Activated naive CD8-positive, alpha-beta T cell treated with anti-CD3 and anti-CD28 coated beads for 36 hours (primary cell): Measurements from ENCODE around the gene SAE1. TPM values are rescaled to one million over a fixed set of nuclear protein-coding genes. Genes with fewer than 3 reads are reported as not detected.
"Not testable (repeated sequence)": the region's sequence is repeated elsewhere in the genome, so short reads cannot be mapped to it uniquely, and the experiment has no call there.

Experiments
- DNase-seq: peaks from one replicate; pipeline ENCODE4 v3.0.0; 2021
- H3K27ac Mint-ChIP-seq: one replicate; pipeline ENCODE4 v1.8.0; 2022; ENCODE audit warnings: mild to moderate bottlenecking, moderate library complexity, mixed read lengths
- H3K27me3 Mint-ChIP-seq: one replicate; pipeline ENCODE4 v1.8.0; 2022; ENCODE audit warnings: mild to moderate bottlenecking, mixed read lengths
- H3K36me3 Mint-ChIP-seq: one replicate; pipeline ENCODE4 v1.8.0; 2021; ENCODE audit warnings: mild to moderate bottlenecking, mixed read lengths
- H3K4me1 Mint-ChIP-seq: one replicate; pipeline ENCODE4 v1.8.0; 2021; ENCODE audit warnings: mixed read lengths
- H3K4me3 Mint-ChIP-seq: one replicate; pipeline ENCODE4 v1.8.0; 2022; ENCODE audit warnings: mild to moderate bottlenecking, moderate library complexity, mixed read lengths
- H3K9me3 Mint-ChIP-seq: one replicate; pipeline ENCODE4 v1.8.0; 2022; ENCODE audit warnings: mixed read lengths
- total RNA-seq, 2 experiments: library from RNA; stranded (reverse); gene quantifications; one replicate each; pipeline ENCODE4 v1.2.3, GENCODE V29; 2021

The SAE1 gene
- total RNA-seq, 2 experiments from 2014 or later, result 141 to 149 TPM

GRCh38 chr19:47239610-47240296, 109.1 kb downstream of the SAE1 start:
- H3K27ac Mint-ChIP-seq, result no peak overlapping the region
- peak; percentile 69 for DNase-seq
- H3K36me3 Mint-ChIP-seq, result peaks cover 6% of the 10 kb centered on the region
- no peak overlapping the region for H3K4me3 Mint-ChIP-seq
- peaks cover 3% of the 10 kb centered on the region for H3K27me3 Mint-ChIP-seq
- H3K4me1 Mint-ChIP-seq, result peaks cover 20% of the 10 kb centered on the region
- H3K9me3 Mint-ChIP-seq, result no peaks in the 10 kb centered on the region

- peaks cover 6% of the 10 kb centered on the region for H3K36me3 Mint-ChIP-seq
- H3K27ac Mint-ChIP-seq, result no peak overlapping the region
- H3K4me3 Mint-ChIP-seq, result no peak overlapping the region
- peaks cover 3% of the 10 kb centered on the region for H3K27me3 Mint-ChIP-seq
- H3K4me1 Mint-ChIP-seq, result peaks cover 22% of the 10 kb centered on the region
- DNase-seq, result no peak
- no peaks in the 10 kb centered on the region for H3K9me3 Mint-ChIP-seq
These were observed 109.9 kb downstream of the SAE1 start for GRCh38 chr19:47240556-47240955.

GRCh38 chr19:47240996-47241918, 110.6 kb downstream of the SAE1 start:
- Mint-ChIP-seq H3K36me3 (peaks cover 6% of the 10 kb centered on the region), H3K9me3 (no peaks in the 10 kb centered on the region), H3K27me3 (no peaks in the 10 kb centered on the region), H3K4me3 (no peak overlapping the region), H3K4me1 (peaks cover 22% of the 10 kb centered on the region), H3K27ac (no peak overlapping the region)
- peak; percentile 82 for DNase-seq

GRCh38 chr19:47241919-47242577, 111.4 kb downstream of the SAE1 start:
- Mint-ChIP-seq H3K9me3 (no peaks in the 10 kb centered on the region), H3K4me3 (no peak overlapping the region), H3K27ac (no peak overlapping the region), H3K27me3 (no peaks in the 10 kb centered on the region), H3K4me1 (peaks cover 22% of the 10 kb centered on the region), H3K36me3 (peaks cover 6% of the 10 kb centered on the region)
- DNase-seq, result no peak

- peaks cover 25% of the 10 kb centered on the region for H3K4me1 Mint-ChIP-seq
- DNase-seq, result no peak
- H3K36me3 Mint-ChIP-seq, result peaks cover 6% of the 10 kb centered on the region
- H3K27me3 Mint-ChIP-seq, result no peaks in the 10 kb centered on the region
- no peaks in the 10 kb centered on the region for H3K9me3 Mint-ChIP-seq
- H3K4me3 Mint-ChIP-seq, result peak overlapping the region; percentile 93
- peak overlapping the region; percentile 99 for H3K27ac Mint-ChIP-seq
These were observed 112.7 kb downstream of the SAE1 start for GRCh38 chr19:47243364-47243775.

GRCh38 chr19:47243776-47244547, 113.3 kb downstream of the SAE1 start:
- Mint-ChIP-seq H3K36me3 (peaks cover 6% of the 10 kb centered on the region), H3K27ac (peak overlapping the region; percentile 99), H3K9me3 (no peaks in the 10 kb centered on the region), H3K4me1 (peaks cover 25% of the 10 kb centered on the region), H3K27me3 (no peaks in the 10 kb centered on the region), H3K4me3 (peak overlapping the region; percentile 93)
- DNase-seq, result peak; percentile 98

- no peak overlapping the region for H3K4me3 Mint-ChIP-seq
- peak overlapping the region; percentile 57 for H3K27ac Mint-ChIP-seq
- peak; percentile 79 for DNase-seq
- peaks cover 20% of the 10 kb centered on the region for H3K4me1 Mint-ChIP-seq
- H3K36me3 Mint-ChIP-seq, result peaks cover 6% of the 10 kb centered on the region
- no peaks in the 10 kb centered on the region for H3K9me3 Mint-ChIP-seq
- no peaks in the 10 kb centered on the region for H3K27me3 Mint-ChIP-seq
These were observed 116.8 kb downstream of the SAE1 start for GRCh38 chr19:47247308-47247990.

GRCh38 chr19:47253016-47253415, 122.4 kb downstream of the SAE1 start:
- H3K27me3 Mint-ChIP-seq, H3K9me3 Mint-ChIP-seq, H3K36me3 Mint-ChIP-seq, H3K4me3 Mint-ChIP-seq, DNase-seq, H3K27ac Mint-ChIP-seq: not testable (repeated sequence)
- H3K4me1 Mint-ChIP-seq, result peaks cover 11% of the 10 kb centered on the region

- H3K36me3 Mint-ChIP-seq, result peaks cover 7% of the 10 kb centered on the region
- H3K27ac Mint-ChIP-seq, result no peak overlapping the region
- DNase-seq, result no peak
- H3K4me3 Mint-ChIP-seq, result no peak overlapping the region
- H3K27me3 Mint-ChIP-seq, result no peaks in the 10 kb centered on the region
- peaks cover 13% of the 10 kb centered on the region for H3K4me1 Mint-ChIP-seq
- no peaks in the 10 kb centered on the region for H3K9me3 Mint-ChIP-seq
These were observed 122.8 kb downstream of the SAE1 start for GRCh38 chr19:47253467-47253881.

GRCh38 chr19:47253970-47254369, 123.3 kb downstream of the SAE1 start:
- Mint-ChIP-seq H3K27me3 (no peaks in the 10 kb centered on the region), H3K9me3 (no peaks in the 10 kb centered on the region)
- DNase-seq, result no peak

GRCh38 chr19:47255879-47256692, 125.5 kb downstream of the SAE1 start, which contains the start of gene CCDC9:
CCDC9 (plus strand) TSS chr19:47256525; CDS start chr19:47258401, 1,876 bp downstream.
- Mint-ChIP-seq H3K9me3 (no peaks in the 10 kb centered on the region), H3K27ac (peak within 1 kb of the TSS; percentile 92), H3K4me3 (peak within 1 kb of the TSS; percentile 91), H3K36me3 (peaks cover 20% of the 10 kb centered on the region), H3K4me1 (peaks cover 24% of the 10 kb centered on the region), H3K27me3 (no peaks in the 10 kb centered on the region)
- DNase-seq, result peak; percentile 98

More at GRCh38 chr19:47253970-47254369, 123.3 kb downstream of the SAE1 start:
- Mint-ChIP-seq H3K4me1 (peaks cover 18% of the 10 kb centered on the region), H3K4me3 (no peak overlapping the region), H3K36me3 (peaks cover 7% of the 10 kb centered on the region), H3K27ac (no peak overlapping the region)

GRCh38 chr19:47256693-47257410, 126.2 kb downstream of the SAE1 start:
- Mint-ChIP-seq H3K9me3 (no peaks in the 10 kb centered on the region), H3K27me3 (no peaks in the 10 kb centered on the region), H3K4me1 (peaks cover 24% of the 10 kb centered on the region), H3K4me3 (peak overlapping the region; percentile 91), H3K36me3 (peaks cover 24% of the 10 kb centered on the region), H3K27ac (peak overlapping the region; percentile 92)
- DNase-seq, result peak; percentile 100
